GM23248 (cell line): Measurements from ENCODE around the gene MBTPS1. TPM values are rescaled to one million over a fixed set of nuclear protein-coding genes. Genes with fewer than 3 reads are reported as not detected.

ENCODE experiments used
- DNase-seq: peaks from one replicate; pipeline ENCODE4 v3.0.0-alpha.2; 2015
- H2AFZ ChIP-seq: fragments of 200-600 bp; sonication (generic); 2 replicates; pipeline ENCODE4 v1.6.1; 2016; ENCODE audit warnings: antibody characterized with exemption
- H3F3A ChIP-seq: fragments of 200-600 bp; sonication (generic); 2 replicates; pipeline ENCODE4 v1.6.1; 2016; ENCODE audit warnings: mild to moderate bottlenecking, antibody characterized with exemption, mixed run types; ENCODE audit not compliant: insufficient read depth
- H3K27ac ChIP-seq: fragments of 200-600 bp; sonication (generic); 2 replicates; pipeline ENCODE4 v1.5.1; 2016; ENCODE audit warnings: mild to moderate bottlenecking
- H3K27me3 ChIP-seq: fragments of 200-600 bp; sonication (generic); replicated peaks from 2 replicates; pipeline ENCODE4 v1.6.1; 2016; ENCODE audit warnings: mild to moderate bottlenecking; ENCODE audit not compliant: insufficient read depth
- H3K36me3 ChIP-seq: fragments of 200-600 bp; sonication (generic); 2 replicates; pipeline ENCODE4 v1.6.1; 2016; ENCODE audit warnings: low read depth, mild to moderate bottlenecking
- H3K4me1 ChIP-seq: fragments of 200-600 bp; sonication (generic); 2 replicates; pipeline ENCODE4 v1.6.1; 2016; ENCODE audit warnings: mild to moderate bottlenecking; ENCODE audit not compliant: insufficient read depth
- H3K4me2 ChIP-seq: fragments of 200-600 bp; sonication (generic); one replicate; pipeline ENCODE4 v1.6.1; 2016; ENCODE audit warnings: mild to moderate bottlenecking; ENCODE audit not compliant: unreplicated experiment
- H3K4me3 ChIP-seq: fragments of 200-600 bp; sonication (generic); 2 replicates; pipeline ENCODE4 v1.5.1; 2016; ENCODE audit warnings: mild to moderate bottlenecking
- H3K79me2 ChIP-seq: fragments of 200-600 bp; sonication (generic); 2 replicates; pipeline ENCODE4 v1.6.1; 2016; ENCODE audit warnings: mild to moderate bottlenecking; ENCODE audit not compliant: insufficient read depth
- H3K9ac ChIP-seq: fragments of 200-600 bp; sonication (generic); 2 replicates; pipeline ENCODE4 v1.6.1; 2016; ENCODE audit warnings: mild to moderate bottlenecking
- H3K9me2 ChIP-seq: fragments of 200-600 bp; sonication (generic); 2 replicates; pipeline ENCODE4 v1.6.1; 2016; ENCODE audit warnings: mixed run types, mild to moderate bottlenecking, moderate library complexity; ENCODE audit not compliant: insufficient read depth
- H3K9me3 ChIP-seq: fragments of 200-600 bp; sonication (generic); one replicate; pipeline ENCODE4 v1.6.1; 2017; ENCODE audit warnings: low read depth
- H4K20me1 ChIP-seq: fragments of 200-600 bp; sonication (generic); 2 replicates; pipeline ENCODE4 v1.6.0; 2016; ENCODE audit not compliant: insufficient read depth
- EZH2 ChIP-seq: fragments of 200-600 bp; sonication (generic); IDR thresholded peaks from 2 replicates; pipeline ENCODE4 v1.6.1; 2018; ENCODE audit warnings: antibody characterized with exemption, mild to moderate bottlenecking; ENCODE audit not compliant: insufficient read depth, poor library complexity, severe bottlenecking
- EZH2phosphoT487 ChIP-seq: fragments of 200-600 bp; sonication (generic); IDR thresholded peaks from 2 replicates; pipeline ENCODE4 v1.6.1; 2018; ENCODE audit warnings: antibody characterized with exemption, moderate library complexity, mild to moderate bottlenecking, low read depth; ENCODE audit not compliant: insufficient read depth
- WGBS, 2 experiments: methylation state at CpG; one replicate each; pipeline ENCODE4 v1.1.6; 2015 to 2017; ENCODE audit warnings: low lambda C conversion rate in 2 of 2, low coverage in 1 of 2; ENCODE audit errors: missing lambda C conversion rate in 2 of 2; 5-methylcytosine and 5-hydroxymethylcytosine counted together
- in situ Hi-C: fragments of 300-500 bp; cut with MboI; formaldehyde crosslinking; loops from 2 replicates; pipeline ENCODE4 v1.15.0; 2020
- polyA plus RNA-seq: library from polyadenylated mRNA; unstranded; fragments of >200 nt; fragmentation: Nextera tagmentation; extraction: Ambion mirVana; gene quantifications from 2 replicates; pipeline ENCODE4 v1.2.1, GENCODE V29; 2016
- small RNA-seq: library from RNA; depleted of rRNA; stranded (forward); fragments of <200 nt; gene quantifications from one replicate; pipeline ENCODE3, GENCODE V24; 2014; ENCODE audit warnings: low read depth, low replicate concordance
- total RNA-seq: library from RNA; depleted of rRNA; stranded (reverse); fragments of >200 nt; shearing (Covaris generic); gene quantifications from 2 replicates; pipeline ENCODE4 v1.2.3, GENCODE V29; 2014; rRNA removed

Gene MBTPS1
- total and polyA plus RNA-seq, 2 experiments from 2014 or later: 84.0 to 95.7 TPM

GRCh38 chr16:84009282-84009681, 107.5 kb downstream of the MBTPS1 start:
- no peaks in the 10 kb centered on the region for H3F3A ChIP-seq
- 86 to 94% methylated on average over 6 of the region's 6 CpGs for WGBS, 2 experiments
- in situ Hi-C loops: no loop called here
- H3K4me2 ChIP-seq: no peak overlapping the region
- no peaks in the 10 kb centered on the region for H3K36me3 ChIP-seq
- H4K20me1 ChIP-seq: no peaks in the 10 kb centered on the region
- H3K4me3 ChIP-seq: no peak overlapping the region
- H2AFZ ChIP-seq: no peak overlapping the region
- DNase-seq: no peak
- H3K9me3 ChIP-seq: no peaks in the 10 kb centered on the region
- H3K4me1 ChIP-seq: no peaks in the 10 kb centered on the region
- no peak for TF ChIP-seq EZH2
- no peak for TF ChIP-seq EZH2phosphoT487
- peaks cover 15% of the 10 kb centered on the region for H3K27me3 ChIP-seq
- H3K9me2 ChIP-seq: no peaks in the 10 kb centered on the region
- no peak overlapping the region for H3K27ac ChIP-seq
- no peak overlapping the region for H3K9ac ChIP-seq
- H3K79me2 ChIP-seq: no peaks in the 10 kb centered on the region

GRCh38 chr16:84007965-84008364, 108.8 kb downstream of the MBTPS1 start:
- no peak overlapping the region for H3K27ac ChIP-seq
- no peaks in the 10 kb centered on the region for H3F3A ChIP-seq
- no peak overlapping the region for H3K4me3 ChIP-seq
- WGBS, 2 experiments: 19 to 24% methylated on average over 8 of the region's 8 CpGs
- no peak for TF ChIP-seq EZH2
- no peak for TF ChIP-seq EZH2phosphoT487
- no peaks in the 10 kb centered on the region for H3K79me2 ChIP-seq
- in situ Hi-C loops: no loop called here
- DNase-seq: peak; percentile 28
- H3K9me3 ChIP-seq: no peaks in the 10 kb centered on the region
- H3K36me3 ChIP-seq: no peaks in the 10 kb centered on the region
- peaks cover 15% of the 10 kb centered on the region for H3K27me3 ChIP-seq
- no peak overlapping the region for H2AFZ ChIP-seq
- H4K20me1 ChIP-seq: no peaks in the 10 kb centered on the region
- H3K9me2 ChIP-seq: no peaks in the 10 kb centered on the region
- no peaks in the 10 kb centered on the region for H3K4me1 ChIP-seq
- H3K9ac ChIP-seq: no peak overlapping the region
- H3K4me2 ChIP-seq: no peak overlapping the region

- peaks cover 15% of the 10 kb centered on the region for H3K27me3 ChIP-seq
- H3K9me2 ChIP-seq: no peaks in the 10 kb centered on the region
- no peaks in the 10 kb centered on the region for H3K79me2 ChIP-seq
- H3F3A ChIP-seq: no peaks in the 10 kb centered on the region
- no peaks in the 10 kb centered on the region for H4K20me1 ChIP-seq
- no peak overlapping the region for H3K27ac ChIP-seq
- H3K4me1 ChIP-seq: no peaks in the 10 kb centered on the region
- H3K9me3 ChIP-seq: no peaks in the 10 kb centered on the region
- H3K9ac ChIP-seq: no peak overlapping the region
- H3K36me3 ChIP-seq: no peaks in the 10 kb centered on the region
- no peak for DNase-seq
- no peak for TF ChIP-seq EZH2phosphoT487
- no peak for TF ChIP-seq EZH2
- no peak overlapping the region for H2AFZ ChIP-seq
- 47 to 61% methylated on average over 4 of the region's 4 CpGs for WGBS, 2 experiments
- H3K4me2 ChIP-seq: no peak overlapping the region
- in situ Hi-C loops: no loop called here
- no peak overlapping the region for H3K4me3 ChIP-seq
Measured at GRCh38 chr16:84007520-84007919, 109.2 kb downstream of the MBTPS1 start.

- H3K36me3 ChIP-seq: no peaks in the 10 kb centered on the region
- H3K9me2 ChIP-seq: no peaks in the 10 kb centered on the region
- H3K27ac ChIP-seq: no peak overlapping the region
- no peaks in the 10 kb centered on the region for H3K9me3 ChIP-seq
- H3K4me2 ChIP-seq: no peak overlapping the region
- H2AFZ ChIP-seq: no peak overlapping the region
- no peaks in the 10 kb centered on the region for H4K20me1 ChIP-seq
- in situ Hi-C loops: no loop called here
- no peak overlapping the region for H3K9ac ChIP-seq
- TF ChIP-seq EZH2: no peak
- TF ChIP-seq EZH2phosphoT487: no peak
- H3K4me3 ChIP-seq: no peak overlapping the region
- H3K79me2 ChIP-seq: no peaks in the 10 kb centered on the region
- H3K4me1 ChIP-seq: no peaks in the 10 kb centered on the region
- 46 to 50% methylated on average over 5 of the region's 5 CpGs for WGBS, 2 experiments
- H3F3A ChIP-seq: no peaks in the 10 kb centered on the region
- H3K27me3 ChIP-seq: peaks cover 15% of the 10 kb centered on the region
- no peak for DNase-seq
Measured at GRCh38 chr16:84005391-84005790, 111.4 kb downstream of the MBTPS1 start.

- no peak overlapping the region for H3K4me3 ChIP-seq
- TF ChIP-seq EZH2 (no peak), EZH2phosphoT487 (no peak)
- H3K27me3 ChIP-seq: peaks cover 15% of the 10 kb centered on the region
- DNase-seq: no peak
- no peaks in the 10 kb centered on the region for H3K79me2 ChIP-seq
- H3K9me3 ChIP-seq: no peaks in the 10 kb centered on the region
- in situ Hi-C loops: no loop called here
- H3F3A ChIP-seq: no peaks in the 10 kb centered on the region
- no peak overlapping the region for H2AFZ ChIP-seq
- no peak overlapping the region for H3K4me2 ChIP-seq
- no peak overlapping the region for H3K27ac ChIP-seq
- H3K4me1 ChIP-seq: no peaks in the 10 kb centered on the region
- 66 to 68% methylated on average over 7 of the region's 7 CpGs for WGBS, 2 experiments
- no peaks in the 10 kb centered on the region for H3K36me3 ChIP-seq
- no peaks in the 10 kb centered on the region for H4K20me1 ChIP-seq
- H3K9ac ChIP-seq: no peak overlapping the region
- H3K9me2 ChIP-seq: no peaks in the 10 kb centered on the region
Measured at GRCh38 chr16:84004442-84004841, 112.3 kb downstream of the MBTPS1 start.

Small RNA genes within 50 kb of the gene (small RNA-seq; reads per million reads assigned to genes)
- gene RNA5SP432: not detected

Other genes starting within 250 kb of the MBTPS1 start
- gene MLYCD, start 217.8 kb downstream of the MBTPS1 start, total RNA-seq: 1.4 and 2.8 TPM in 2 replicates
- gene MLYCD, start 217.8 kb downstream of the MBTPS1 start, polyA plus RNA-seq: 1.8 and 2.2 TPM in 2 replicates
- gene OSGIN1, start 163.7 kb downstream of the MBTPS1 start, total RNA-seq: 0.63 and 1.1 TPM in 2 replicates
- 5.7 and 6.3 TPM in 2 replicates for gene OSGIN1, start 163.7 kb downstream of the MBTPS1 start, polyA plus RNA-seq
- not detected in 2 replicates for gene NECAB2, start 148.7 kb downstream of the MBTPS1 start, total RNA-seq
- 0.62 and 1.2 TPM in 2 replicates for gene NECAB2, start 148.7 kb downstream of the MBTPS1 start, polyA plus RNA-seq
- not detected in 2 replicates for gene SLC38A8, start 74.1 kb downstream of the MBTPS1 start, total RNA-seq
- not detected in 2 replicates for gene SLC38A8, start 74.1 kb downstream of the MBTPS1 start, polyA plus RNA-seq
- gene HSDL1, start 28.2 kb upstream of the MBTPS1 start, total RNA-seq: 17.0 and 19.9 TPM in 2 replicates
- gene HSDL1, start 28.2 kb upstream of the MBTPS1 start, polyA plus RNA-seq: 10.8 and 12.0 TPM in 2 replicates
- gene DNAAF1, start 28.4 kb upstream of the MBTPS1 start, total RNA-seq: not detected in 2 replicates
- not detected in 2 replicates for gene DNAAF1, start 28.4 kb upstream of the MBTPS1 start, polyA plus RNA-seq
- 24.7 and 31.5 TPM in 2 replicates for gene TAF1C, start 70.1 kb upstream of the MBTPS1 start, total RNA-seq
- gene TAF1C, start 70.1 kb upstream of the MBTPS1 start, polyA plus RNA-seq: 13.5 and 18.1 TPM in 2 replicates
- gene ADAD2, start 74.2 kb upstream of the MBTPS1 start, total RNA-seq: not detected in 2 replicates
- gene ADAD2, start 74.2 kb upstream of the MBTPS1 start, polyA plus RNA-seq: not detected in 2 replicates
- not detected in 2 replicates for gene KCNG4, start 123.1 kb upstream of the MBTPS1 start, total RNA-seq
- gene KCNG4, start 123.1 kb upstream of the MBTPS1 start, polyA plus RNA-seq: not detected in 2 replicates
- gene WFDC1, start 177.9 kb upstream of the MBTPS1 start, total RNA-seq: 0.13 and 0.76 TPM in 2 replicates
- gene WFDC1, start 177.9 kb upstream of the MBTPS1 start, polyA plus RNA-seq: 0.35 and 0.87 TPM in 2 replicates